HPDE6-E6E7 (cell line): ENCODE data around the gene ATP4B.

Source experiments
- DNase-seq: peaks from one replicate; pipeline ENCODE4 v3.0.0; 2011; ENCODE audit warnings: missing footprints; ENCODE audit errors: extremely low spot score

Gene ATP4B

GRCh38 chr13:113642563-113642962 is 15.4 kb downstream of the ATP4B start:
- DNase-seq, result no peak

DNA sequence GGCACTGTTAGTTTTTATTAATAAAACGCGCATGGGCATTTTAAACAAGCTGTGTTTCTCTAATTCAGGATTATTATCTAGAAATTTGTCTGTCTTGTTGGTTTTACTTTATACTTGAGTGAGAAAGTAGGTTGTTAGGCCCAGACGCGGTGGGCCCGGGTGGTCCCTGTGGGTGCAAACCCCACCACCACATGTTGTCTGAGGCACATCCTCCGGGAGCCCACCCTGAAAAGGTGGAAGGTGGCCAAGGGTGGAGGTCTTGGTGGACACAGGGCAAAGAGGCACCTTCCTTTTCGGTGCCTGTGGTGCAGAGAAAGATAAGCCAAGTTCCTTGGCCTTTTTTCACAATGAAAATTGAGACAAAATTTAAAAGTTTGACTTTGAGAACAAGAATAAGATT is 16.6 kb downstream of the ATP4B start:
- no peak for DNase-seq

GRCh38 chr13:113639616-113640262 is 18.3 kb downstream of the ATP4B start:
- no peak for DNase-seq

DNA sequence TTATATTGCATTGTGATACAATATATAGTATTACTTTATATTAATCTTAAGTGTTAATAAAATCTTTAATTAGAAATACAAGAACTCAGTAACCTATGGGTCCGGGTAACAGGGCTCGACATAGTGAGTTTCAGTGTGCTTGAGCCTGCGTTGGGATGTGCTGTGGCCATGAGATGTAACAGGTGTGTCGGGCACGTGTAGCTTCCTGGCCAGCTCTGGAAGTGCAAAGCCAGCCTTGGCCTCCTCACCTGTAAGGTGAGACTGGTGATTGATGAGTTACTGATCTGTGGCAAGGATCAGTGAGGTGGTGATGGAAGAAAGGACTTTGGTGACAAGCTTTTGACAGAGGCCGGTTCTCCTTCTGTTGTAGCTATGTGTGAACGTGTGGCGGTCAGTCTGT is 19.2 kb downstream of the ATP4B start:
- no peak for DNase-seq

DNA sequence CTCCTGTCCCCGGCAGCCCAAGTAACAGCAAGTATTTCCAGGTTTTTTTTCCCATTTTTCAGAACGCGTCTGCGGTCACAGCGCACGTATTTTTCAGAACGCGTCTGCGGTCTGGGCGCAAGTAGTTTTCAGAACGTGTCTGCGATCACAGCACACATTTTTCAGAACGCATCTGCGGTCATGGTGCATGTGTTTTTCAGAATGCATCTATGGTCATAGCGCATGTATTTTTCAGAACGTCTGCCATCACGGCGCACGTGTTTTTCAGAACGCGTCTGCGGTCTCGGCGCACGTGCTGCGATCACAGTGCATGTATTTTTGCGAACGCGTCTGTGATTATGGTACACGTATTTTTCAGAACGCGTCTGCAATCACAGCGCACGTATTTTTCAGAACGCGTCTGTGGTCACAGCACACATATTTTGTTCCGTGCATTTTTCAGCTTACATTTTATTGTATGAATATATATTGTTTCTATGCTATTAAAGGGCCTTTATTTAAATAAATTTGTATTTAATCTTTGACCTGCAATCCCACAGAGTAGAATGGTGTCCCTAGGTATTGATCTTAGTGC is 19.7 kb downstream of the ATP4B start:
- DNase-seq, result no peak

- no peak for DNase-seq
Measured at GRCh38 chr13:113637262-113638160, 20.5 kb downstream of the ATP4B start.

DNA sequence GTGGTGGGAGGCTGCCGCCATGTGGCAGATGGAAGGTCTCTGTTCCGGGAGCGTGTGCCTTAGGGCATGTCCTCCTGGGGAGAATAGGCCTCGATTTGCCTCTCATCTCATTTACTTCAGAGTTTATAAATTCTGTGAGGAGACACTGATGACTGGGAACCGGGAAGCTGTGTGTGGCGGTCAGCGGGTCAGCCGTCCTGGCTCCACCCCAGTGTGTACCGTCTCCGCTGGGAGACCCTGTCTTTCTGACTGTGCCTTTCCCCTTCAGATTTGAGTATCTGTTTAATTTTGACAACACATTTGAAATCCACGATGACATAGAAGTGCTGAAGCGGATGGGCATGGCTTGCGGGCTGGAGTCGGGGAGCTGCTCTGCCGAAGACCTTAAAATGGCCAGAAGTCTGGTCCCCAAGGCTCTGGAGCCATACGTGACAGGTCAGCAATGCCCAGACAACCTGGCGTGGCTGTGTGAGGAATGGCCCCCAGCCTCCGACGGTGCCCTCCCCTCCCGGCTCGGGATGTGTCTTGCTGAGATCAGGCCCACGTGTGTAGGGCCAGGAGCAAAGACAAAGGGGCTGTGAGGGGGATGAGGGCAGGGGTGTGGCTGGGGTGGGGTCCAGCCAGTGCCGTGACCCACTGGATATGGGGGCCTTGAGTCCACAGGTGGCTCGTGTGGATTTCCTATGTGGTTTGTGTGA is 21.6 kb downstream of the ATP4B start:
- DNase-seq, result no peak

GRCh38 chr13:113635709-113636108 is 22.3 kb downstream of the ATP4B start:
- no peak for DNase-seq

GRCh38 chr13:113635048-113635420 is 23.0 kb downstream of the ATP4B start:
- no peak for DNase-seq

DNA sequence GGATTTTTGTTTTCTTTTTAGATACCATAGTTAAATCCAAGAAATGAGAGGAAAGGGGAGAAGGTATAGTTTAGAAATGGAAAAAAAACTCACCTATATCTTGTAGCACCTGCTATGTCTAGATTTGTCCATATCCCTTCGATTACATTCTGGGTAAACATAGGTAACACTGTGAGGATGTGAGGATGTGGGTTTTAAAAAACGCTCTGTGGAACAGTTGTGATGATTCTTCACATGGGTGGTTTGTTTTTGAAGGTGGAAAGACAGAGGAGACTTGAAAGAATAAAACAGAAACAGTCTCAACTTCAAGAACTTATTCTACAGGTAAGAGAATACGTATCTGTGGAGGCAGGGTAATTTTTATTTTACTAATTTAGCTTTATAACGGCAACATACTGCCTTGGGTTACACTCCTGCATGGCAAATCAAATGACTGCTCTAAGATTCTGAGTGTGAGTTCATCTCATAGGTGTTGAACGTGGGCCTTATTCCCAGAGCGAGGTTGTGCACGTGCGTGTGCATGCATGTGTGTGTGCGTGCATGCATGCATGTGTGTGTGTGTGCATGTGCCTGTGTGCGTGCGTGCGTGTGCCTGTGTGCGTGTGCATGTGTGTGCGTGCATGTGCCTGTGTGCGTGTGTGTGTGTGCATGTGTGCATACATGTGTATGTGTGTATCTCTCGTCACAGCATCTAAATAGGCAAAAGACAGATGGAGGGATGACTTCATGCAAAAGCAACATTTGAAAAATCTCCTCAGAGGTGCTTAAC is 23.5 kb downstream of the ATP4B start:
- DNase-seq, result no peak

- no peak for DNase-seq
Measured at GRCh38 chr13:113633485-113633873, 24.5 kb downstream of the ATP4B start.

DNA sequence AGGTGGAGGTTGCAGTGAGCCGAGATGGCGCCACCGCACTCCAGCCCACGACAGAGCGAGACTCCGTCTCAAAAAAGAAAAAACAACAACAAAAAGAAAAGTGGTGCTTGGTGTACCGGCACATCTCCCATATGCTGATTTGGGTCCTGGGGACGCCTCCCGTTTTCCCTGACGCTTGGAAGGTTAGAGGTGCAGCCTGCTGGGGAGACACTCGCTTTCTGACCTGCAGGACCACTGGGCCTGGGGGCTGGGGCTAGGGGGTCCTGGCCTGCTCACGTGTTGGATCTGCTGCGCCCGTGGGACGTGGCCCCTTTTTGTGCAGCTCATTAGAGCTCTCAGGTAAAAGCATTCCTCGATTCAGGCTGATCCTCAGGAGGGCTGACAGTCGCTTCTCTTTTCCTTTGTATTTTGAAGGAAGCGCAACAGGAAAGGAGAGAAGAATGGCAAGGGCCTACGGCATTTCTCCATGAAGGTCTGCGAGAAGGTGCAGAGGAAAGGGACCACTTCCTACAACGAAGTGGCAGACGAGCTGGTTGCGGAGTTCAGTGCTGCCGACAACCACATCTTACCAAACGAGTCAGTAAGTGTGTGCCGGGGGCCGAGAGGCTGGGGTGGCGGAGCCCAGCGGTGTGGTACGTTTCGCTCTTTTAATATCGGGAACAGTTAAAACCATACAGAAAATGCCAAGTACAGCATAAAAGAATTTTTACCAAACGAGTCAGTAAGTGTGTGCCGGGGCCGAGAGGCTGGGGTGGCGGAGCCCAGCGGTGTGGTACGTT is 25.1 kb downstream of the ATP4B start:
- DNase-seq, result no peak

GRCh38 chr13:113631341-113632095 is 26.5 kb downstream of the ATP4B start:
- DNase-seq, result no peak

- DNase-seq, result no peak
Measured at GRCh38 chr13:113630804-113631203, 27.2 kb downstream of the ATP4B start.

DNA sequence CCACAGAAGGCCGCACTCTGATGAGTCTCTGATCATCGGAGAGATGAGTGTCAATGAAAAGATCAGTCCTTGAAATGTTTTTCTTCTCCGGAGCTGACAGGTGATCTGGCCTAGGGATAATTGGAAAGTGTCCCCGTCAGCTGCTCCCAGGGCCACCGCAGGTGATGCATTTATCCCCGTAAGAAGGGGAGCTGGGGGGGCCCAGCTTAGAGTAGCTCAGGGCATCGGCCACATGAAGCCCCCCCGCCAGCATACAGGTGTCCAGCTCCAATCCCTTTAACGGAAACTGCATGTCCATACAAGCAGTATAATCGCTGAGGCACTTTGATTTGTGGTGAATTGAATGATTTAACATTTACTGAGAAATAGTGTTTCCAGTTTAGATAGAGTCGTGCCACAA is 27.7 kb downstream of the ATP4B start:
- DNase-seq, result no peak

DNA sequence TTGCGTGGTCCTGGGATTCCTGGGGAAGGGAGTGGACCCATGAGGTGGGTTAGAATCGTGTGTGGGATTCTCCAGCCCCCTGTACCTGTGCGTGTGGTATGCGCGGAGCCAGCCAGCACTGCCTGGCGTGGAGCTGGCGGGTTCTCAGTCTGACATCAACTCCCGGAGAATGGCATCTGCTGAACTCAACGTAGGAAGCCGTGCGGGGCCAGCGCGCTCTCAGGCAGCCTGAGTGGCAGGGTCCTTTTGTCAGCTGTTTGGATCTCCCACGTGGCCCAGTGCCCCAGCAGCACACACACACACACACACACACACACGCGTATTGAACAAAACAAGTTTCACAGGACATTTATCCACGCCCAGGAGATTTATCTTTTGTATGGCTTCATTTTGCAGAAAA is 28.1 kb downstream of the ATP4B start:
- DNase-seq, result no peak

DNA sequence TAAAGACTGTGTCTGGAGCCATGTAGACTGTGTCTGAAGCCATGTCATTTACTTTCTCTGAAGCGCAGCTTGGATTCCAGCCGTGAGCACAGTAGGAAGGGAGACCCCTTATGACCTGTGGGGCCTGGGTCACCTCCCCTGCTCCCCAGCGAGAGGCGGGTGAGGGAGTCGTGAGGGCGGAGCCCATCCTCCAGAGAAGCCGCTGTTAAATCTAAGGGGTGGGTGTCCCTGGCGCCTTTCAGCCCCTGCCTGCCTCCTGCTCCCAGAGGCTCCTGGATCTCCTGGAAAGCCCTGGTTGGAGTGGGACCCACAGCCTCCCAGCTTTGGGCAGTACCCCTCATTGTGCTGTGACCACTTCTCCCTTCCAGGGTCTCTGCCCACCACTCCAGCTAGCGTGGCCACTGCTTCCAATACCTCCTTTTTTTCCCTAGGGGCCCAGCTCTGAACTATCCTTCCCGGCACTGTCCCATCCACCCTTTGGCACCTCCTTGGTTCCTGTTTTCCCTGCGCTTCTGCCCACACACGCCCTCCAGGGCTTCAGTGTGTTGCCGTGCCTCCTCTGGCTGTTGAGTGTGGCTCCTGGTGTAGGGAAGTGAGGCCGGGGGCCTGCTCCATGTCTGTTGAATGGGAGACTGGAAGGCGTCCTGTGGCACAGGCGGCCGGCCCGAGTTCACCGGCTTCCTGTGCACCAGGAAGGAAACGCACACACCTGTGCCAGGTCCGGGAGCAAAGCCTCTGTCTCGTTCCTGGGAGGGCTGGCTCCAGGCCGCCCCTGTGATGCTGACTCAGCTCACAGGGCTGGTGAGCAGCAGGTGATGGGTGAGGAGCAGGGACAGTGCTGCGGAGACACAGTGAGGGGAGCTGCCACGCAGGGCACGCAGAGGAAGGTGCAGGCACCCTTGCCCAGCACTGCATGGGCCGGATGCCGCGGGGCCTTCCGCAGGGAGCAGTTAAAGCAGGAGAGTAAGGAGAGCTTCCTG is 29.4 kb downstream of the ATP4B start:
- no peak for DNase-seq

DNA sequence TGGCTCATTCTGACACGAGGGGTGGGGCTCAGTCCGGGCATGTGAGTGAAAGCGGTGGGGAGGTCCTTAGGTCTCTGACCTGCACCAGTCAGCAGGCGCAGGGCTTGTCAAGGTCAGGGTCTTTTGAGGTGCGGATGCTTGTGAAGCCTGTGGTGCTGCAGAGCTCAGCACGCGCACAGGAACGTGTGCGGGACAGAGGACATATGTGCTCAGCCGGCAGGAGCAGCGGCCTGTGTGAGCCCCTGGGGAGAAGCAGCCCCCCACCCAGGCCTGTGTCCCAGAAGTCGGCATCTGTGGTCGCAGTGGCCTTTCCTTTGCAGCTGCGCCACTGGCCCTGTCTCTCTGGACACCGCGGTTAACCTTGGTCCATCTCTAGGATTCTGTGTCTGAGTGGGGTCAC is 30.9 kb downstream of the ATP4B start:
- DNase-seq, result no peak
